H1 (cell line): Measurements from ENCODE around the gene MORC1.

Source experiments
- EP300 ChIP-seq, 2 experiments: IDR thresholded peaks; 1 replicate in 1 of 2; 2 replicates in 1 of 2; pipeline ENCODE4 v1.6.1; 2011 to 2012; ENCODE audit warnings: low read depth in 2 of 2, low read length in 2 of 2, mild to moderate bottlenecking in 2 of 2, borderline replicate concordance in 1 of 2, inconsistent platforms in 1 of 2, moderate library complexity in 1 of 2
- GABPA ChIP-seq: IDR thresholded peaks from 2 replicates; pipeline ENCODE4 v1.6.1; 2011; ENCODE audit warnings: mild to moderate bottlenecking, low read length, moderate library complexity, borderline replicate concordance; ENCODE audit not compliant: insufficient read depth
- HDAC2 ChIP-seq, 2 experiments: fragments of 300-600 bp in 1 of 2; sonication (generic) in 1 of 2; IDR thresholded peaks; 2 replicates each; pipeline ENCODE4 v1.6.1; 2011 to 2012; ENCODE audit warnings: low read depth in 2 of 2, low read length in 2 of 2, mild to moderate bottlenecking in 2 of 2, moderate library complexity in 2 of 2, borderline replicate concordance in 1 of 2, inconsistent platforms in 1 of 2
- KDM5A ChIP-seq: fragments of 200-600 bp; IDR thresholded peaks from 2 replicates; pipeline ENCODE4 v1.7.1; 2012; ENCODE audit warnings: mild to moderate bottlenecking, low read length, inconsistent platforms, mixed read lengths
- NANOG ChIP-seq: IDR thresholded peaks from 2 replicates; pipeline ENCODE4 v1.6.1; 2011; ENCODE audit warnings: low read length, low read depth, mild to moderate bottlenecking, inconsistent platforms; ENCODE audit not compliant: insufficient read depth, poor library complexity, severe bottlenecking
- POLR2A ChIP-seq, 2 experiments: IDR thresholded peaks; 1 replicate in 1 of 2; 2 replicates in 1 of 2; pipeline ENCODE4 v1.6.1; 2011; ENCODE audit warnings: low read depth in 2 of 2, low read length in 2 of 2, mild to moderate bottlenecking in 2 of 2; ENCODE audit errors: control extremely low read depth in 1 of 2
- POLR2AphosphoS5 ChIP-seq: IDR thresholded peaks from 2 replicates; pipeline ENCODE4 v1.6.1; 2011; ENCODE audit warnings: low read depth, low read length
- RAD21 ChIP-seq, 2 experiments: IDR thresholded peaks in 1 of 2; conservative IDR thresholded peaks in 1 of 2; 2 replicates each; pipeline ENCODE4 v1.6.1; 2011; ENCODE audit warnings: low read depth in 2 of 2, low read length in 2 of 2, improper control_type of control experiment in 1 of 2, inconsistent platforms in 1 of 2, mild to moderate bottlenecking in 1 of 2, moderate library complexity in 1 of 2
- RBBP5 ChIP-seq: IDR thresholded peaks from 2 replicates; pipeline ENCODE4 v1.7.1; 2012; ENCODE audit warnings: low read depth, mild to moderate bottlenecking, inconsistent platforms, low read length, moderate library complexity, borderline replicate concordance
- SIX5 ChIP-seq: IDR thresholded peaks from 2 replicates; pipeline ENCODE4 v1.6.1; 2011; ENCODE audit warnings: mild to moderate bottlenecking, low read depth, low read length
- SRF ChIP-seq: IDR thresholded peaks from 2 replicates; pipeline ENCODE4 v1.6.1; 2011; ENCODE audit warnings: mild to moderate bottlenecking, low read depth, low read length, moderate library complexity
- TF ChIP-seq, protein P1 (sequence below): IDR thresholded peaks from 2 replicates; pipeline ENCODE4 v1.6.1; 2012; ENCODE audit warnings: inconsistent platforms
- TF ChIP-seq, protein P2 (sequence below), 3 experiments: IDR thresholded peaks; 1 replicate in 2 of 3; 2 replicates in 1 of 3; pipeline versions ENCODE4 v1.5.1 to v1.6.1; 2011; ENCODE audit warnings: low read length in 3 of 3, mild to moderate bottlenecking in 3 of 3, inconsistent platforms in 2 of 3, low read depth in 1 of 3, moderate library complexity in 1 of 3; ENCODE audit not compliant: insufficient read depth in 1 of 3; ENCODE audit errors: control extremely low read depth in 1 of 3
- TF ChIP-seq, protein P3 (sequence below): IDR thresholded peaks from 2 replicates; pipeline ENCODE4 v1.6.1; 2012; ENCODE audit warnings: low read length, inconsistent platforms

DNA sequence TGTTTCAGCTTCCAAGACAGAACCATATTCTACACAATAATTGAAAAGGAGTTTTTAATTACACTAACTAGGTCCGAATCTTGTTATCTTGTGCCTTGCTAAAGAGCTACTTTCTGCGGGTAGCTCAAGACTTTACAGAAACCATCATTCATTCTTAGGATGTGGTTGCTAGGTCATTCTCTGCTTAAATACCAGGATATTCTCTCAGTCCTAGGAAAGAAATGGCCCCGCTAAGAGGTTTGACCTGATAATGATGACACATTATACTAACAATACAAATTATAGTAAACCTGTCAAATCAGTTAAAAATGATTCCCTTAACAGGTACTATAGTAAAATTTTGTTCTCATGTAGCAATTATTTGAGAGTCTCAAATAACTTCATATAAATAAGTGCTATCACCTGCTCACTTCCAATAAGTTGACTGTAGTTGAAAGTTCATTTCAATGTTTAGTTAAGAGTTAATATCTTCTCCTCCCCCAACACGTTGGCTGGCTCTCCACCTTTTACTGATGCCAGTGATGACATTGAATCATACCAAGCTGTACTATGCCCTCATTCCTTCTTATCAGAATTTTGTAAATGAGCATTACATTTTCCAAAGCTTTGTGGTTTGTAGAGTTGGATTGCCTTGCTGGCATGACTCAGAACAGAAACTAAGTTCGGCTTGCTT is 15.0 kb upstream of the MORC1 start:
- TF ChIP-seq SIX5 (no peak), SRF (no peak), RBBP5 (no peak), GABPA (no peak), HDAC2 (IDR thresholded peaks at IDR 0.05; ENCODE audit: borderline replicate concordance in 1 of 2, low read depth in 2 of 2, low read length in 2 of 2) (no peak), RAD21 (IDR thresholded peaks at IDR 0.05 in 1 of 2, conservative IDR thresholded peaks at IDR 0.05 in 1 of 2; ENCODE audit: low read depth in 2 of 2, low read length in 2 of 2) (no peak), POLR2A (IDR thresholded peaks at IDR 0.05; ENCODE audit: control extremely low read depth in 1 of 2, low read depth in 2 of 2, low read length in 2 of 2) (no peak), EP300 (IDR thresholded peaks at IDR 0.05; ENCODE audit: borderline replicate concordance in 1 of 2, low read depth in 2 of 2, low read length in 2 of 2) (no peak), POLR2AphosphoS5 (no peak), NANOG (no peak), KDM5A (no peak)
- TF ChIP-seq, protein P1, sequence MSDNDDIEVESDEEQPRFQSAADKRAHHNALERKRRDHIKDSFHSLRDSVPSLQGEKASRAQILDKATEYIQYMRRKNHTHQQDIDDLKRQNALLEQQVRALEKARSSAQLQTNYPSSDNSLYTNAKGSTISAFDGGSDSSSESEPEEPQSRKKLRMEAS, result no peak
- TF ChIP-seq, protein P2, sequence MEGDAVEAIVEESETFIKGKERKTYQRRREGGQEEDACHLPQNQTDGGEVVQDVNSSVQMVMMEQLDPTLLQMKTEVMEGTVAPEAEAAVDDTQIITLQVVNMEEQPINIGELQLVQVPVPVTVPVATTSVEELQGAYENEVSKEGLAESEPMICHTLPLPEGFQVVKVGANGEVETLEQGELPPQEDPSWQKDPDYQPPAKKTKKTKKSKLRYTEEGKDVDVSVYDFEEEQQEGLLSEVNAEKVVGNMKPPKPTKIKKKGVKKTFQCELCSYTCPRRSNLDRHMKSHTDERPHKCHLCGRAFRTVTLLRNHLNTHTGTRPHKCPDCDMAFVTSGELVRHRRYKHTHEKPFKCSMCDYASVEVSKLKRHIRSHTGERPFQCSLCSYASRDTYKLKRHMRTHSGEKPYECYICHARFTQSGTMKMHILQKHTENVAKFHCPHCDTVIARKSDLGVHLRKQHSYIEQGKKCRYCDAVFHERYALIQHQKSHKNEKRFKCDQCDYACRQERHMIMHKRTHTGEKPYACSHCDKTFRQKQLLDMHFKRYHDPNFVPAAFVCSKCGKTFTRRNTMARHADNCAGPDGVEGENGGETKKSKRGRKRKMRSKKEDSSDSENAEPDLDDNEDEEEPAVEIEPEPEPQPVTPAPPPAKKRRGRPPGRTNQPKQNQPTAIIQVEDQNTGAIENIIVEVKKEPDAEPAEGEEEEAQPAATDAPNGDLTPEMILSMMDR (IDR thresholded peaks at IDR 0.05; ENCODE audit: control extremely low read depth in 1 of 3, insufficient read depth in 1 of 3, low read depth in 1 of 3, low read length in 3 of 3), result no peak
- TF ChIP-seq, protein P3, sequence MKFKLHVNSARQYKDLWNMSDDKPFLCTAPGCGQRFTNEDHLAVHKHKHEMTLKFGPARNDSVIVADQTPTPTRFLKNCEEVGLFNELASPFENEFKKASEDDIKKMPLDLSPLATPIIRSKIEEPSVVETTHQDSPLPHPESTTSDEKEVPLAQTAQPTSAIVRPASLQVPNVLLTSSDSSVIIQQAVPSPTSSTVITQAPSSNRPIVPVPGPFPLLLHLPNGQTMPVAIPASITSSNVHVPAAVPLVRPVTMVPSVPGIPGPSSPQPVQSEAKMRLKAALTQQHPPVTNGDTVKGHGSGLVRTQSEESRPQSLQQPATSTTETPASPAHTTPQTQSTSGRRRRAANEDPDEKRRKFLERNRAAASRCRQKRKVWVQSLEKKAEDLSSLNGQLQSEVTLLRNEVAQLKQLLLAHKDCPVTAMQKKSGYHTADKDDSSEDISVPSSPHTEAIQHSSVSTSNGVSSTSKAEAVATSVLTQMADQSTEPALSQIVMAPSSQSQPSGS, result no peak
